H1 (cell line): Measurements from ENCODE around the gene CMSS1. TPM values are rescaled to one million over a fixed set of nuclear protein-coding genes. Genes with fewer than 3 reads are reported as not detected.

Experiments used
- CTCF ChIA-PET: fragments of 300-600 bp; sonication (Branson Sonifier 250); formaldehyde crosslinking; loops from one replicate; lab custom pipeline; 2021; ENCODE audit not compliant: partially characterized antibody; lab: Charles Lee
- POLR2A ChIA-PET: fragments of 300-600 bp; sonication (Branson Sonifier 250); formaldehyde crosslinking; loops from one replicate; lab custom pipeline; 2021; ENCODE audit warnings: inconsistent platforms; ENCODE audit not compliant: partially characterized antibody; lab: Charles Lee
- DNase-seq, 2 experiments: peaks; one replicate each; pipeline versions ENCODE4 v3.0.0 to v3.0.0-alpha.2; 2010 to 2022; ENCODE audit warnings: low spot score in 2 of 2, low read depth in 1 of 2, mixed read lengths in 1 of 2
- FAIRE-seq: peaks from 2 replicates; lab custom pipeline; 2011; peaks lifted over from hg19 to GRCh38; lab: Jason Lieb, UNC
- H2AFZ ChIP-seq: 2 replicates; pipeline ENCODE4 v1.8.1; 2012; ENCODE audit warnings: low read length, inconsistent platforms
- H2AK5ac ChIP-seq: 2 replicates; pipeline ENCODE4 v1.6.1; 2013; ENCODE audit warnings: low read depth, low read length
- H2BK120ac ChIP-seq: replicated peaks from 2 replicates; pipeline ENCODE3; 2013; ENCODE audit warnings: low read depth, low read length, inconsistent platforms
- H2BK12ac ChIP-seq: 2 replicates; pipeline ENCODE4 v1.6.1; 2013; ENCODE audit warnings: low read depth, low read length
- H2BK15ac ChIP-seq: 2 replicates; pipeline ENCODE4 v1.6.1; 2013; ENCODE audit warnings: low read length
- H2BK20ac ChIP-seq: 2 replicates; pipeline ENCODE4 v1.6.1; 2013; ENCODE audit warnings: low read length
- H2BK5ac ChIP-seq: 2 replicates; pipeline ENCODE4 v1.6.1; 2013; ENCODE audit warnings: low read depth, low read length
- H3K14ac ChIP-seq: 2 replicates; pipeline ENCODE4 v1.6.1; 2013; ENCODE audit warnings: inconsistent platforms; ENCODE audit not compliant: insufficient read length
- H3K18ac ChIP-seq: 2 replicates; pipeline ENCODE4 v1.6.1; 2013; ENCODE audit warnings: low read length; ENCODE audit errors: extremely low read depth
- H3K23ac ChIP-seq: 2 replicates; pipeline ENCODE4 v1.6.1; 2013; ENCODE audit warnings: inconsistent platforms; ENCODE audit not compliant: insufficient read length
- H3K23me2 ChIP-seq: 2 replicates; pipeline ENCODE4 v1.6.1; 2013; ENCODE audit warnings: low read depth, low read length
- H3K27ac ChIP-seq: 2 replicates; pipeline ENCODE4 v1.6.1; 2011; ENCODE audit warnings: low read depth, low read length, inconsistent platforms
- H3K27me3 ChIP-seq, 4 experiments: replicated peaks in 1 of 4; 1 replicate in 1 of 4; 2 replicates in 3 of 4; pipeline versions ENCODE4 v1.6.1 to v1.8.1; 2011 to 2013; ENCODE audit warnings: low read length in 3 of 4, mild to moderate bottlenecking in 3 of 4, inconsistent platforms in 2 of 4, mixed read lengths in 2 of 4, moderate library complexity in 1 of 4; ENCODE audit not compliant: control insufficient read depth in 3 of 4, insufficient read depth in 3 of 4; ENCODE audit errors: extremely low read depth in 1 of 4
- H3K36me3 ChIP-seq, 4 experiments: 2 replicates each; pipeline versions ENCODE4 v1.6.1 to v1.8.1; 2011 to 2013; ENCODE audit warnings: mild to moderate bottlenecking in 4 of 4, low read length in 3 of 4, moderate library complexity in 2 of 4, control low read depth in 1 of 4, inconsistent platforms in 1 of 4; ENCODE audit not compliant: insufficient read depth in 4 of 4, control insufficient read depth in 2 of 4
- H3K4ac ChIP-seq: replicated peaks from 2 replicates; pipeline ENCODE3; 2013; ENCODE audit warnings: low read length, low read depth, mixed read lengths, inconsistent platforms; ENCODE audit not compliant: insufficient read length
- H3K4me1 ChIP-seq, 4 experiments: replicated peaks in 1 of 4; 1 replicate in 1 of 4; 2 replicates in 3 of 4; pipeline versions ENCODE4 v1.6.1 to v1.8.1; 2011 to 2013; ENCODE audit warnings: low read length in 3 of 4, inconsistent platforms in 2 of 4, mixed read lengths in 1 of 4; ENCODE audit not compliant: insufficient read depth in 4 of 4, control insufficient read depth in 3 of 4
- H3K4me2 ChIP-seq, 2 experiments: 2 replicates each; pipeline versions ENCODE4 v1.6.1 to v1.8.1; 2011 to 2013; ENCODE audit warnings: low read depth in 2 of 2, low read length in 2 of 2, control low read depth in 1 of 2, inconsistent platforms in 1 of 2, mild to moderate bottlenecking in 1 of 2; ENCODE audit not compliant: insufficient read depth in 1 of 2
- H3K4me3 ChIP-seq, 4 experiments: fragments of 200-600, 300-600 bp in 1 of 4; sonication (generic), shearing (Covaris generic), sonication (Bioruptor Twin) in 1 of 4; 2 replicates each; pipeline versions ENCODE4 v1.5.1 to v1.8.1; 2011 to 2016; ENCODE audit warnings: low read length in 4 of 4, low read depth in 3 of 4, control low read depth in 2 of 4, inconsistent platforms in 2 of 4, mild to moderate bottlenecking in 2 of 4, mixed read lengths in 1 of 4, moderate library complexity in 1 of 4; ENCODE audit not compliant: insufficient read depth in 2 of 4; ENCODE audit errors: extremely low read depth in 1 of 4
- H3K56ac ChIP-seq: replicated peaks from 2 replicates; pipeline ENCODE3; 2013; ENCODE audit warnings: low read depth, mild to moderate bottlenecking, mixed read lengths, low read length, inconsistent platforms; ENCODE audit not compliant: insufficient read length
- H3K79me1 ChIP-seq: 2 replicates; pipeline ENCODE4 v1.6.1; 2013; ENCODE audit warnings: low read depth, low read length, control low read depth
- H3K79me2 ChIP-seq, 2 experiments: 2 replicates each; pipeline versions ENCODE4 v1.6.1 to v1.8.1; 2012 to 2013; ENCODE audit warnings: low read length in 2 of 2, mild to moderate bottlenecking in 2 of 2, inconsistent platforms in 1 of 2; ENCODE audit not compliant: insufficient read depth in 2 of 2, control insufficient read depth in 1 of 2
- H3K9ac ChIP-seq, 4 experiments: replicated peaks in 1 of 4; 1 replicate in 1 of 4; 2 replicates in 3 of 4; pipeline versions ENCODE4 v1.6.1 to v1.8.1; 2011 to 2013; ENCODE audit warnings: low read depth in 3 of 4, low read length in 3 of 4, control low read depth in 2 of 4, mild to moderate bottlenecking in 2 of 4, moderate library complexity in 2 of 4, inconsistent platforms in 1 of 4; ENCODE audit errors: extremely low read depth in 1 of 4
- H3K9me3 ChIP-seq, 2 experiments: 2 replicates each; pipeline versions ENCODE4 v1.6.1 to v1.8.1; 2012 to 2013; ENCODE audit warnings: mild to moderate bottlenecking in 2 of 2, moderate library complexity in 2 of 2, control low read depth in 1 of 2, inconsistent platforms in 1 of 2, low read depth in 1 of 2, low read length in 1 of 2, mixed read lengths in 1 of 2; ENCODE audit not compliant: insufficient read depth in 2 of 2
- H4K20me1 ChIP-seq, 2 experiments: replicated peaks in 1 of 2; 2 replicates each; pipeline versions ENCODE3 to v1.8.1; 2011 to 2013; ENCODE audit warnings: inconsistent platforms in 2 of 2, low read length in 2 of 2, mild to moderate bottlenecking in 1 of 2; ENCODE audit not compliant: insufficient read depth in 2 of 2, control insufficient read depth in 1 of 2
- H4K5ac ChIP-seq: 2 replicates; pipeline ENCODE4 v1.6.1; 2013; ENCODE audit warnings: low read length, low read depth, mixed read lengths, inconsistent platforms; ENCODE audit not compliant: insufficient read length
- H4K8ac ChIP-seq: 2 replicates; pipeline ENCODE4 v1.8.0; 2013; ENCODE audit warnings: mild to moderate bottlenecking, moderate library complexity, low read length, inconsistent platforms; ENCODE audit not compliant: insufficient read depth; ENCODE audit errors: extremely low read depth
- H4K91ac ChIP-seq: replicated peaks from 2 replicates; pipeline ENCODE3; 2013; ENCODE audit warnings: low read length, mixed read lengths, inconsistent platforms; ENCODE audit not compliant: insufficient read length
- BACH1 ChIP-seq: IDR thresholded peaks from 2 replicates; pipeline ENCODE4 v1.6.1; 2012; ENCODE audit warnings: low read length, improper control_type of control experiment
- BCL11A ChIP-seq, 2 experiments: IDR thresholded peaks; one replicate each; pipeline ENCODE4 v1.6.1; 2011; ENCODE audit warnings: low read depth in 2 of 2, low read length in 2 of 2, mild to moderate bottlenecking in 2 of 2
- CHD2 ChIP-seq: IDR thresholded peaks from 2 replicates; pipeline ENCODE4 v1.6.1; 2012; ENCODE audit warnings: low read length, improper control_type of control experiment
- CTBP2 ChIP-seq: IDR thresholded peaks from 2 replicates; pipeline ENCODE4 v1.7.0; 2011; ENCODE audit warnings: borderline replicate concordance, mild to moderate bottlenecking, moderate library complexity, mixed read lengths, low read length; ENCODE audit not compliant: insufficient read depth, insufficient read length
- CTCF ChIP-seq, 3 experiments: IDR thresholded peaks; 1 replicate in 2 of 3; 2 replicates in 1 of 3; pipeline versions ENCODE4 v1.5.1 to v1.6.1; 2011; ENCODE audit warnings: low read length in 3 of 3, mild to moderate bottlenecking in 3 of 3, inconsistent platforms in 2 of 3, low read depth in 1 of 3, moderate library complexity in 1 of 3; ENCODE audit not compliant: insufficient read depth in 1 of 3; ENCODE audit errors: control extremely low read depth in 1 of 3
- GTF2F1 ChIP-seq: IDR thresholded peaks from 2 replicates; pipeline ENCODE4 v1.6.1; 2012; ENCODE audit warnings: low read depth, low read length, improper control_type of control experiment, borderline replicate concordance
- HDAC2 ChIP-seq, 2 experiments: fragments of 300-600 bp in 1 of 2; sonication (generic) in 1 of 2; IDR thresholded peaks; 2 replicates each; pipeline ENCODE4 v1.6.1; 2011 to 2012; ENCODE audit warnings: low read depth in 2 of 2, low read length in 2 of 2, mild to moderate bottlenecking in 2 of 2, moderate library complexity in 2 of 2, borderline replicate concordance in 1 of 2, inconsistent platforms in 1 of 2
- JUND ChIP-seq: IDR thresholded peaks from 2 replicates; pipeline ENCODE4 v1.6.1; 2011; ENCODE audit warnings: mild to moderate bottlenecking, improper control_type of control experiment, low read length
- RFX5 ChIP-seq: IDR thresholded peaks from 2 replicates; pipeline ENCODE4 v1.6.1; 2011; ENCODE audit warnings: low read depth, low read length, improper control_type of control experiment, borderline replicate concordance
- RNF2 ChIP-seq: fragments of 200-900, 300-1000 bp; sonication (generic); IDR thresholded peaks from 2 replicates; pipeline ENCODE4 v1.7.1; 2016; ENCODE audit warnings: borderline replicate concordance, low read depth, mild to moderate bottlenecking, antibody characterized with exemption, low read length; ENCODE audit not compliant: poor library complexity, severe bottlenecking; ENCODE audit errors: missing control alignments
- RXRA ChIP-seq: IDR thresholded peaks from 2 replicates; pipeline ENCODE4 v1.6.1; 2011; ENCODE audit warnings: low read depth, mild to moderate bottlenecking, low read length, moderate library complexity; ENCODE audit not compliant: insufficient read depth
- TEAD4 ChIP-seq: IDR thresholded peaks from 2 replicates; pipeline ENCODE4 v1.6.1; 2012; ENCODE audit warnings: low read depth, low read length, inconsistent platforms, mixed read lengths
- polyA plus RNA-seq, 7 experiments: library from polyadenylated mRNA; depleted of rRNA in 3 of 7; stranded (reverse) in 5 of 7; unstranded in 2 of 7; fragments of >200 nt in 5 of 7; fragments of 200-250 nt in 2 of 7; gene quantifications; 1 replicate in 5 of 7; 2 replicates in 1 of 7; 4 replicates in 1 of 7; pipeline versions ENCODE4 v1.2.1 to v1.2.3, GENCODE V29; 2011 to 2013; ENCODE audit warnings: missing spikeins in 2 of 7, mixed read lengths in 2 of 7
- total RNA-seq: library from RNA; stranded (reverse); fragmentation: NEBNext Ultra II Directional; extraction: Animal tissue kit (Norgen Biotek cat#: 25700); gene quantifications from 2 replicates; pipeline ENCODE4 v1.2.1, GENCODE V29; 2021

Gene CMSS1
- total and polyA plus RNA-seq, 2 of the 8 experiments (the other 6 are each of a cell fraction or from before 2014, with no cell fraction given), result 15.2 to 75.1 TPM

GRCh38 chr3:99918715-99919114 is 101.1 kb downstream of the CMSS1 start:
- Histone ChIP-seq H2AFZ (no peak overlapping the region), H3K9ac (no peak overlapping the region), H3K23ac (no peak overlapping the region), H2BK120ac (no peak overlapping the region), H4K20me1 (no peaks in the 10 kb centered on the region), H4K91ac (no peak overlapping the region), H2AK5ac (no peak overlapping the region), H3K18ac (no peak overlapping the region), H3K4me3 (no peak overlapping the region), H3K4me1 (peaks cover 0 to 10% (median 6%) of the 10 kb centered on the region in 4 experiments; a peak in 5 of 7 replicates), H4K5ac (no peak overlapping the region), H3K27ac (no peak overlapping the region), H3K23me2 (no peaks in the 10 kb centered on the region), H3K4me2 (no peak overlapping the region), H3K79me1 (no peaks in the 10 kb centered on the region), H2BK5ac (no peak overlapping the region), H3K14ac (no peak overlapping the region), H2BK15ac (no peak overlapping the region), H2BK12ac (no peak overlapping the region), H3K27me3 (no peaks in the 10 kb centered on the region), H3K56ac (no peak overlapping the region), H3K36me3 (no peaks in the 10 kb centered on the region), H2BK20ac (no peak overlapping the region), H3K9me3 (no peaks in the 10 kb centered on the region), H3K79me2 (peaks cover 0 to 5% of the 10 kb centered on the region in 2 experiments; a peak in 1 of 4 replicates), H4K8ac (no peak overlapping the region), H3K4ac (no peak overlapping the region)
- ChIA-PET POLR2A (no interaction called here), CTCF (interaction anchor here (0.8 kb wide), 1 partner anchor 65 kb away, joined by 3 read pairs; no protein-coding TSS in a partner anchor)
- FAIRE-seq (no peak), DNase-seq (no peak)
- TF ChIP-seq CTCF (IDR thresholded peaks at IDR 0.05; ENCODE audit: control extremely low read depth in 1 of 3, insufficient read depth in 1 of 3, low read depth in 1 of 3, low read length in 3 of 3), result no peak
- TF ChIP-seq BCL11A (IDR thresholded peaks at IDR 0.05; ENCODE audit: low read depth in 2 of 2, low read length in 2 of 2), result no peak
- no peak for TF ChIP-seq RNF2
- no peak for TF ChIP-seq RFX5
- TF ChIP-seq HDAC2 (IDR thresholded peaks at IDR 0.05; ENCODE audit: borderline replicate concordance in 1 of 2, low read depth in 2 of 2, low read length in 2 of 2), result no peak
- no peak for TF ChIP-seq JUND
- TF ChIP-seq GTF2F1, result no peak
- no peak for TF ChIP-seq CTBP2
- TF ChIP-seq BACH1, result no peak
- TF ChIP-seq CHD2, result no peak
- no peak for TF ChIP-seq RXRA
- no peak for TF ChIP-seq TEAD4
